BE2C (cell line): ENCODE data around the gene SLC35A2.

Experiments
- DNase-seq: peaks from one replicate; pipeline ENCODE4 v3.0.0-alpha.2; 2020
- H3K27me3 ChIP-seq: fragments of 250-450 bp; sonication (Bioruptor Pico); 2 replicates; pipeline ENCODE4 v1.5.1; 2020; ENCODE audit warnings: mild to moderate bottlenecking
- H3K36me3 ChIP-seq: fragments of 250-450 bp; sonication (Bioruptor Pico); 2 replicates; pipeline ENCODE4 v1.5.1; 2020; ENCODE audit warnings: mild to moderate bottlenecking
- H3K4me1 ChIP-seq: fragments of 250-450 bp; sonication (Bioruptor Pico); 2 replicates; pipeline ENCODE4 v1.5.1; 2020
- H3K4me3 ChIP-seq: 2 replicates; pipeline ENCODE4 v1.5.1; 2011; ENCODE audit warnings: low read depth, low read length
- H3K9me3 ChIP-seq: fragments of 250-450 bp; sonication (Bioruptor Pico); 2 replicates; pipeline ENCODE4 v1.5.1; 2020
- TF ChIP-seq, protein P1 (sequence below): IDR thresholded peaks from 2 replicates; pipeline ENCODE4 v1.5.1; 2012; ENCODE audit warnings: mild to moderate bottlenecking, low read depth, low read length

The SLC35A2 gene

GRCh38 chrX:48956728-48957414, 45.4 kb upstream of the SLC35A2 start:
- no peaks in the 10 kb centered on the region for H3K9me3 ChIP-seq
- no peaks in the 10 kb centered on the region for H3K27me3 ChIP-seq
- peak overlapping the region; percentile 68 for H3K4me3 ChIP-seq
- peaks cover 8% of the 10 kb centered on the region for H3K36me3 ChIP-seq
- peaks cover 6% of the 10 kb centered on the region for H3K4me1 ChIP-seq
- DNase-seq = peak; percentile 7
- TF ChIP-seq, protein P1, sequence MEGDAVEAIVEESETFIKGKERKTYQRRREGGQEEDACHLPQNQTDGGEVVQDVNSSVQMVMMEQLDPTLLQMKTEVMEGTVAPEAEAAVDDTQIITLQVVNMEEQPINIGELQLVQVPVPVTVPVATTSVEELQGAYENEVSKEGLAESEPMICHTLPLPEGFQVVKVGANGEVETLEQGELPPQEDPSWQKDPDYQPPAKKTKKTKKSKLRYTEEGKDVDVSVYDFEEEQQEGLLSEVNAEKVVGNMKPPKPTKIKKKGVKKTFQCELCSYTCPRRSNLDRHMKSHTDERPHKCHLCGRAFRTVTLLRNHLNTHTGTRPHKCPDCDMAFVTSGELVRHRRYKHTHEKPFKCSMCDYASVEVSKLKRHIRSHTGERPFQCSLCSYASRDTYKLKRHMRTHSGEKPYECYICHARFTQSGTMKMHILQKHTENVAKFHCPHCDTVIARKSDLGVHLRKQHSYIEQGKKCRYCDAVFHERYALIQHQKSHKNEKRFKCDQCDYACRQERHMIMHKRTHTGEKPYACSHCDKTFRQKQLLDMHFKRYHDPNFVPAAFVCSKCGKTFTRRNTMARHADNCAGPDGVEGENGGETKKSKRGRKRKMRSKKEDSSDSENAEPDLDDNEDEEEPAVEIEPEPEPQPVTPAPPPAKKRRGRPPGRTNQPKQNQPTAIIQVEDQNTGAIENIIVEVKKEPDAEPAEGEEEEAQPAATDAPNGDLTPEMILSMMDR = no peak

- no peaks in the 10 kb centered on the region for H3K9me3 ChIP-seq
- no peak for DNase-seq
- H3K36me3 ChIP-seq = no peaks in the 10 kb centered on the region
- no peak overlapping the region for H3K4me3 ChIP-seq
- H3K27me3 ChIP-seq = no peaks in the 10 kb centered on the region
- no peaks in the 10 kb centered on the region for H3K4me1 ChIP-seq
- TF ChIP-seq, protein P1 = no peak
Observed at GRCh38 chrX:48948589-48948988, 37.1 kb upstream of the SLC35A2 start.

- TF ChIP-seq, protein P1 = peak; percentile 78
- peak; percentile 64 for DNase-seq
- Histone ChIP-seq H3K4me1 (no peaks in the 10 kb centered on the region), H3K9me3 (no peaks in the 10 kb centered on the region), H3K4me3 (no peak overlapping the region), H3K36me3 (no peaks in the 10 kb centered on the region; the same call in 1 of the 2 replicates), H3K27me3 (no peaks in the 10 kb centered on the region)
Observed at GRCh38 chrX:48945517-48946348, 34.3 kb upstream of the SLC35A2 start.

GRCh38 chrX:48942895-48943294, 31.4 kb upstream of the SLC35A2 start:
- no peaks in the 10 kb centered on the region; the same call in 1 of the 2 replicates for H3K36me3 ChIP-seq

DNA sequence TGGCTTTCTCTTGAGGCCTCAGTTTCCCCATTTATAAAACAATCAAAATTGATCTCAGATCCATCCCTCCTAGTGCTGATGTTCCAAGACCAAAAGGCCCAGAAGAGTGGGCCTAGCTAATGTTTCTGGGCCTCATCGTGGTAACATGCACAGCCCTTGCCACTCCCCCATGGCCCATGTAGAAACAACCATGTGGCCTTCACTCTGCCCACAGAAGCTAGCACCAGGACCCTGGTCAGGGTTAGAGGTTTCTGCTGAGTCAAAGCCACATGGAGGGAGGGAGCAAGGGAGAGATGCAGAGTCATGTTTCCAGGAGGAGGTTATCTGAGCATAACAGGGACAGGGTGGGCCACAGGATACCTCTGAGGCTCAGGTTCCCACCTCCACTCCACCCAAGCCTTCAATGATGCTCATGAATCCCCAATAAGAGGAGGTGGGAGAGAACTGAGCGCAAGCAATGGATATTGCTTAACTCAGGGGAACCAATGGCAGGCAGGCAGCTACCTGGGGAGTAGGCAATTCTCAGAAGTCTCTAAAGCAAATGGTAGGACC, 29.0 kb upstream of the SLC35A2 start:
- TF ChIP-seq, protein P1 = no peak
- H3K4me3 ChIP-seq = no peak overlapping the region
- no peaks in the 10 kb centered on the region for H3K4me1 ChIP-seq
- H3K36me3 ChIP-seq = no peaks in the 10 kb centered on the region; the same call in 1 of the 2 replicates
- DNase-seq = no peak
- no peaks in the 10 kb centered on the region for H3K9me3 ChIP-seq
- no peaks in the 10 kb centered on the region for H3K27me3 ChIP-seq

More at GRCh38 chrX:48942895-48943294, 31.4 kb upstream of the SLC35A2 start:
- Histone ChIP-seq H3K9me3 (no peaks in the 10 kb centered on the region), H3K4me1 (no peaks in the 10 kb centered on the region), H3K4me3 (no peak overlapping the region), H3K27me3 (no peaks in the 10 kb centered on the region)
- no peak for DNase-seq
- TF ChIP-seq, protein P1 = no peak
